Limb (tissue), 2 donors: Measurements from ENCODE around the gene UBE2H.
A peak's percentile ranks its signal among the peaks of the same experiment; 100 is the strongest.
"Not testable (repeated sequence)": the region's sequence is repeated elsewhere in the genome, so short reads cannot be mapped to it uniquely, and the experiment has no call there.

Source experiments
- DNase-seq, 2 donors: peaks; one replicate each; pipeline ENCODE4 v3.0.0-alpha.2; 2016; ENCODE audit errors: extremely low spot score in 2 of 2

UBE2H gene

GRCh38 chr7:129874722-129875121 is 78.0 kb downstream of the UBE2H start:
- DNase-seq = no peak

DNA sequence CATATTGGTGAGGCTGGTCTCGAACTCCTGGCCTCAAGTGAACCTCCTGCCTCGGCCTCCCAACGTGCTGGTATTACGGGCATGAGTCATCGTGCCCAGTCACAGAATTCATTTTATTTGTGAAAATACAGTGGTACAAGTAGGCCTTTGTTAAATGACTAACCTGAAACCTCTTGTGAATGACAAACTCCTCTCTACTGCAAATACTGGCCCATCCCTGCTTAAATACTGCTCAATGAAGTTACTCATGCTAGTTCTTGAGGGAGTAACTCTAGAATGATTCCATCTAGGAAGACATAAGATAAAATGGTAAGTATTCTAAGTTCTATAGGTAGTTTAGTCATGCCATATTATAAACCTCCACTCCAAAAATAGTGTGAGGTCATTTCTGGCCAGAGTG is 80.7 kb downstream of the UBE2H start:
- DNase-seq = no peak

GRCh38 chr7:129870668-129871067 is 82.1 kb downstream of the UBE2H start:
- no peak for DNase-seq

GRCh38 chr7:129866251-129866650 is 86.5 kb downstream of the UBE2H start:
- no peak for DNase-seq

- DNase-seq = no peak
These were observed 86.9 kb downstream of the UBE2H start for GRCh38 chr7:129865925-129866201.

DNA sequence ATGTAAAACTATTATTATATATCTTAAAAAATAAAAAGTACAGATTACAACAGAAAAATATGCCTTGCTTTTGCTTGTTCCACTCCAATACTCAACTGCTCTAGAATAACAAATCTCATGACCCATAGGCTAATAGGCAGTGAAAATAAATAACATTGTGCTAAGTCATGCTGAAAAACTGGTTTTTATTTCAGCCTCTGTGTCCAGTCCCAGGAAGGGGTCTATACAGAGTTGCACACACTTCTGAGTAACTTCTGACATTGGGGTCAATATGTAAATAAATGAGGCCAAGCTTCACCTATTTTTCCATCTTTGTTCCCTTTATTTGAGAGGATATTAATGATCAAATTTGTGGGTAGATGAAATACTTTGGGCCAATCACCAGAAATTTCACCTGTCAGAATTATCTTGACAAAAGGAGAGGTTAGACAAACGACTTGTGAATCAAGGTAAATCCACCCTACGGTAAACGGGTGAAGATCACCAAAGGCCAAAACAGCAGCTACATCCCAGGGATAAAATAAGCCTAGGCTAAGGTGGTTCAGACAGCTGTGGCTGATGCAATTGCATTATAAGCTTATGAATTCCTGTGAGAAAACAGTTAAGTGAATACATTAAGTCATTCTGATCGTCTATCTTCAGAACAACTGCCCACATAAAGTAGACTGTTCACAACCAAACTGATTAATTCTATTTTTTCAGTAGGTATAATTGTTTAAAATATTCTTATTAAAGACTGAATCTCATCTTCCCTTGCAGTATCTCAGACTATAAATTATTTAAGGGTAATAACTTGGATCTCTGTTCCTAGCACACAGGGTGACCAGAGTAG is 87.5 kb downstream of the UBE2H start:
- no peak for DNase-seq

GRCh38 chr7:129864676-129865075 is 88.1 kb downstream of the UBE2H start:
- not testable (repeated sequence) for DNase-seq

GRCh38 chr7:129864042-129864441 is 88.7 kb downstream of the UBE2H start:
- peak in 1 of 2 donors; percentile 34 for DNase-seq

DNA sequence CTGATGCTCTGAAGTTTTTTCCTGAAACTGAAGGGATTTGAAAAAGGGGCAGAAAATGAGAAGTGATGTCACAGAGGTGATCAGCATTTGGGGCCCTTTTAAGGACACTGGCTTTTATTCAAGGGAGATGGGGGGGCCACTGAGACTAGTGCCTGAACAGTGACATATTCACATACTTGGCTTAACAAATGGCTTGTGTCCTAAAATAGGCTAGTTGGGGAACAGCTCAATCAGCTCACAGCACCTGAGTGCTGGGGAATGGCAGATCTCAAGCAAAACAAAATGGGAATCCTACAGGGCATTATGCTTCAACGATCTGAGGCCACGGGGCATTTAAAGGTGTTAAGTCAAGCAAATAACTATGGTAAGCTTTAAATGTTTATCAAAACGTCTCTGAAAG is 90.1 kb downstream of the UBE2H start:
- DNase-seq = no peak

DNA sequence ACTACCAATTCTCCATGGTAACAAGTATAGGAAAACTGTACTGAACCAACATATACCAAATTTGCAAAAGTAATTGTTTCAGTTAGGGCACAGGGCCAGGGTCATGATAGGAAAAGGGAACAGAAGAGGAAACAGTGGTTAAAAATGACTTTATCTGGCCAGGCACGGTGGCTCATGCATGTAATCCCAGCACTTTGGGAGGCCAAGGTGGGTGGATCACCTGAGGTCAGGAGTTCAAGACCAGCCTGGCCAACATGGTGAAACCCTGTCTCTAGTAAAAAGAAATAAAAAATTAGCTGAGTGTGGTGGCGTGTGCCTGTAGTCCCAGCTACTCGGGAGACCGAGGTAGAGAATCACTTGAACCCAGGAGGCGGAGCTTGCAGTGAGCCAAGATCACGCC is 92.0 kb downstream of the UBE2H start:
- not testable (repeated sequence) for DNase-seq

DNA sequence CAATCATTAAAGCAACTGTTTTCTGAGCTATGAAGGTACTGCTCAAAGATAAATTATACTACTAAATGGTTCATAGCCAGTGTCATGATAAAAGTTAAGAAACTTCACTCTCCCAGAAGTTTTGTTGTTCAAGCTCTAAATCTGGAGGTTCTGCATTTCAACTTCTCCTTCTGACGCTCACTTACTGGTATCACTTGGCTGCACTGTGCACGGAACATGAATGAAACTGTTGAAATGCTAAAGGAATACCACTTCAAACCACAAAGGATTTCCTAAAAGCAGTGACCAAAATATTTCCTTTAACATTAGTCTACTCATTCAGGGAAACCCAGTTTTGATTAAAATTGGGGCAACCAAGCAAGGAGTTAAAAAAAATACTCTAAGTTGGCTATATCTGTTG is 93.6 kb downstream of the UBE2H start:
- DNase-seq = no peak

- no peak for DNase-seq
These were observed 94.3 kb downstream of the UBE2H start for GRCh38 chr7:129858490-129858889.

- no peak for DNase-seq
These were observed 95.4 kb downstream of the UBE2H start for GRCh38 chr7:129857313-129857712.

- DNase-seq = no peak
These were observed 96.6 kb downstream of the UBE2H start for GRCh38 chr7:129855935-129856717.

DNA sequence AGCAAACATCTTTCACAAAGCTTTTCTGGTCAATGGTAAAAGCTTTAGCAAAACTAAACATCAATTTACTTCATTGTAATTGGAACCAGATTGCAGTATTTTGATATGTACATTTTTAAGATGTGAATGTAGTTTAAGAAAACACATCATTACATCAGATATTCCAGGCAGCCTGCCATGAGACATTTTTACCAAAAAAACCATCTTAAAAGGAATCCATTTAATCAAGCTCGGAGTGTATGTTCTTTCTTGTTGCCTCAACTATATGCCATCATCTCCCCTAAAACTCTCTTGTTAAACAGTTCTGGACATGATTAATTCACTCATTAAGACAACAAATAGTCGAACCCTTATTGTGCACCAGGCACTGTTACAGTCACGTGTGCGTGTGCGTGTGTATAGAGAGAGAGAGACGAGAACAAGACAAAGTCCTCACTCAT is 97.5 kb downstream of the UBE2H start:
- peak in 1 of 2 donors; percentile 53 for DNase-seq

DNA sequence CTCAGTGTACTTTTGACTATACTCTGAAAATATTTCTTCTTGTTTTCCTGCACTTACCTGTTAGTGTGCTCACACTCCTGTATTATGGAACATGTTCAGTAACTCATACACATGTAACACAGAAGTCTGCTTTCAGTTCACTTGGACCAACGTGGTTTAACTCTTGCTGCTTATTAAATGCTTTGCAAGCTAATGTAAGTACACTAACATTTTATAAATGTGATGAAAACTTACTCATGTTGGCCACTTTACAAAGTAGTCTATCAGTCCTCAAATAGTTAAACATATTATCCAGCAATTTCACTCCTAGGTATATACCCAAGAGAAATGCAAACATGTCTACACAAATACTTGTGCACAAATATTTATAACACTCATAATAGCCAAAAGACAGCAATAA is 98.4 kb downstream of the UBE2H start:
- DNase-seq = no peak

DNA sequence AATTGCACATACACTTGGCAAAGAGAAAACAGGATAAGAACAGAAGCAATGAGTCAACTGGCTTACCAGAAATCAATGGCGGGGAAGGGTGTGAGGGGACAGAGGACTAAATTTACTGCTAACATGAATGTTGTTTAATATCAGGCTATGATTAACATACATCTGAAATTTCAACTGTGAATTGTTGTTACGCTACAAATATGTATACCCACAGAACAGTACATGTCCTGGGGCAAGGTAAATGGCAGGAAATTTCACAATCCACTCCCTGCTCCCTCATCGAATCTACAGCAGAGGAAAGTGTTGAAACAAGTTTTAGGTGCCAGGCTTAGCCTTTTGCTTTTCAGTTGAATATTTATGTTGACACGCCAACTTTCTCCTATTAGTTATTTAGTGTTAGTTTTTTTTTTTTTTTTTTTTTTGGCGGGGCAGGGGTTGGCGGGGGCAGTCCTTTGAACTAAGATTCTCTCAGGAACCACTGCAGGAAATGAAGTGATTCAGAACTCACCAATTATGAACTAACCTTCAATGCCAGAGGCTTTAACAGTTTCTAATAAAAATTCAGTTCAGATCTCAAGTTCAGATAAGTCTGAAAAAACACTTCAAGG is 99.0 kb downstream of the UBE2H start:
- DNase-seq = no peak

DNA sequence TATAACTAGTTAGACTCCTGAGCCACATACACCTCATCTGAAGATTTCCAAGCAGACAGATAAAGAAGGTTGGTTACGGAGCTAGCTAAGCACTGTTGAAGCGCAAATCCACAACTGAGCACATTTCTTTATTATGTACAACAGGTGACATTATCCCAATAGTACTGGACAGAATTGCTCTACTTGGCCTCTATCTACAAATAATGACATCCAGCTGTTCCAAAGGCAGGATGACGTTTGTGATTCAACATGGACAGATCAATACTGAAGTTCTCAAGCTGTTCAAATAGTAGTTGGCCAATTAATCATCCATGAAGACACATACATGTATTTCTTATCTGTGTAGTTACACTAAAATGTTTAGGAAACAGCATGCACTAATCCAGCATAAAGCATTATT is 101.0 kb downstream of the UBE2H start:
- no peak for DNase-seq

DNA sequence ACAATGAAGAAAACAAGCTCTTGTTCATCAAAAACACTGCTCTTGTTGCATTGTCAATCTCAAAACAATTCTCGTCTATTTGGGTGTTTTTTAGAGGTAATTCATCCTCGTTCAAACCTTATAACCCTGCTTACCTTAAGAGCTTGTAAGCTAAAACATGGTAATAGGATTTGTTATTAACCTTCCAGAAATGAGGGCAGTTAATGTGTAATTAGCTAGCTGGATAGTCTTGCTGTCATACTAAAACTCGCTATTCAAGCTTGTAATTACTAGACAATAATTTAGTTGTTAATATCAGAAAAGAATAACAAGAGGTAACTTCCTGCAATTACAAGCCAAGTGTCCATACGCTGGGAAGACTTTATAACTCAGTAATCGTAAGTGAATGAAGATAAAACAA is 101.6 kb downstream of the UBE2H start:
- no peak for DNase-seq

DNA sequence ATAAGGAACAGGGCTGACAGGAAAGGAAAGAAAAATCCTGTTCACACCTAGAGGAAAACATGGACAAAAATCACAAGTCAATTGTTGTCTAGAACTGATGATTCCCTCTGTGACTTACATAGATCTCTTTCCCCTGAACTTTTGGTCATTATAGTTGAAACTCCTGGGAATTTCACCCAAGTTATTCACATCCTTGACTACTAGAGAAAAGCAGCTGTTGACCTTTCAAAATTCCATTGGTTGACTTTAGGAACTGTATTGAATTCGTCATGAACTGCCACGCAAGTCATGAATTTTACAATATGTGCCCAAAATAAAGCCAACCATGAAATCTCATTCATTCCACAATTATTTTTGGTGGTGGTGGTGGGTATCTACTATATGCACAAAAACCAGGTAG is 104.3 kb downstream of the UBE2H start:
- no peak for DNase-seq

- no peak for DNase-seq
These were observed 106.8 kb downstream of the UBE2H start for GRCh38 chr7:129845972-129846327.

DNA sequence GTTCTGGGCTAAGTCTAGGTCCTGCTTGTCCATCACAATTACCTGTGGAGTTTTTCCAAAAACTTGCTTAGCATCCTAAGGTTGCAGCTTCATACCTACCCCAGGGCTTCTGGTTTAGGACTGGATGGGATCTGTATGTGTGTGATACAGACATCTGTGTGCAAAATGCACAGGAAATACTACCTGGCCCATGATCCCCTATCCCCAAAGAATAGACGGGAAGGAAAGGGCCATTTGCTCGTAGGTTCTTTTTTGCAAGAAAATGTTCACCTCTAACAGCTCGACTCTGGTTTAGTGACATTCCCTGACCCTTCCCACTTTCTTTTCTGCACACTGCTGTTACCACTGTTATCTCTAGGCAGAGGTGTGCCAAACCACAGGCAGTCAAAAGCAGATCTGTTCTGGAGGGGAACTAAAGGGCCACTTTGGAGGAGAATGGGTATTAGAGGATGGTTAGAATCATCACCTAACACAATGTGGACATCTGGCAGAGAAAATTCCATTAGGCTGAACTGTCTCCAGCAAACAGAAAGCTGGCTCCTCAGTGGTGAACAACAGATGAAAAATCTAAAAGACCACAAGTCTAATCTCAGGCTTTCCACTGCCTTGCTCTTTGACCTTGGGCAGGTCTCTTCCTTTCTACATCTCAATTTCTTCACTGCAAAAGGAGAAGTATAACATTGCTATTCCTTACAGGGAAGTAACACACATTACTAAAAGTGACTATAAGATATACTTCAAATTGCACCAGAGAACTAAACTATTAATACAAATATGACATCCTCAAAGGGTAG is 107.4 kb downstream of the UBE2H start:
- no peak for DNase-seq
